ENCODE data around the gene PPP4R1.

Gene PPP4R1

DNA sequence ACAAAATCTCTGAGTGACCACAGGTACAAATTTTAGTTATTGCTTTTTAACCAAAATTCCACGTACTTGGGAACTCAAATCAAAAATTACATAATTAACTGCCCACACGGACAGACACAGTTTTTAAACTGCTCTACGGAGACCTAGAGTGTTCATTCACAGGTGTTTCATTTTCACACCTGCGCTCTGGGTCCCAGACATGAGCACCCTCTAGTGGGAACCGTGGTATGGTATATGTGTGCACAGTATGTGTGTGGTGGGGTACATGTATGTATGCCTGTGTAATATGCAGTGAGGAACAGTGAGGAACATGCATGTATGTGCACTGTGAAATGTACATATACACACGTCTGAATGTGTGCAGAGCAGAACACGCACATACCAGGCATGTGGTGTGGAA is 65.0 kb downstream of the PPP4R1 start:
- no peak for DNase-seq (ENCODE audit: low spot score)
- TF ChIP-seq, protein P1, sequence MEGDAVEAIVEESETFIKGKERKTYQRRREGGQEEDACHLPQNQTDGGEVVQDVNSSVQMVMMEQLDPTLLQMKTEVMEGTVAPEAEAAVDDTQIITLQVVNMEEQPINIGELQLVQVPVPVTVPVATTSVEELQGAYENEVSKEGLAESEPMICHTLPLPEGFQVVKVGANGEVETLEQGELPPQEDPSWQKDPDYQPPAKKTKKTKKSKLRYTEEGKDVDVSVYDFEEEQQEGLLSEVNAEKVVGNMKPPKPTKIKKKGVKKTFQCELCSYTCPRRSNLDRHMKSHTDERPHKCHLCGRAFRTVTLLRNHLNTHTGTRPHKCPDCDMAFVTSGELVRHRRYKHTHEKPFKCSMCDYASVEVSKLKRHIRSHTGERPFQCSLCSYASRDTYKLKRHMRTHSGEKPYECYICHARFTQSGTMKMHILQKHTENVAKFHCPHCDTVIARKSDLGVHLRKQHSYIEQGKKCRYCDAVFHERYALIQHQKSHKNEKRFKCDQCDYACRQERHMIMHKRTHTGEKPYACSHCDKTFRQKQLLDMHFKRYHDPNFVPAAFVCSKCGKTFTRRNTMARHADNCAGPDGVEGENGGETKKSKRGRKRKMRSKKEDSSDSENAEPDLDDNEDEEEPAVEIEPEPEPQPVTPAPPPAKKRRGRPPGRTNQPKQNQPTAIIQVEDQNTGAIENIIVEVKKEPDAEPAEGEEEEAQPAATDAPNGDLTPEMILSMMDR (IDR thresholded peaks at IDR 0.05; ENCODE audit: extremely low read depth, missing control alignments) = no peak

DNA sequence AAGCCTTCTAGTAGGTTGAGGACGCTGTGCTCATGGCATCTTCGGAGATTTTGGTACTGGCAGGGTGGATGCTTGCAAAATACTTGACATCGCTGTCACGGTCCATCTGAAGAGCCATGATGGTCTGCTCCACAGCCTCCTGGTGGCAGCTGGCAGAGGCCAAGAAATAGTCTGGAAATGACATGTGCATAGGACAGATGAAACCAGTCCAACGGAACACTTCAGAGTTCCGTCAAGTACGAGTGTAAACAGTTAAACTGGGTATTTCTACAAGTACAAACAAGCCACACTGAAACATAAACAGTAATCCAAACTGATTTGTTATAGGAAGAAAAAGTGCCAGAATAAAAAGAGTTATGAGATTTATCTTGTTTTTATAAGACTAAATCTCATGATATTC is 66.6 kb downstream of the PPP4R1 start:
- TF ChIP-seq, protein P1 (IDR thresholded peaks at IDR 0.05; ENCODE audit: extremely low read depth, missing control alignments) = no peak
- DNase-seq (ENCODE audit: low spot score) = no peak

DNA sequence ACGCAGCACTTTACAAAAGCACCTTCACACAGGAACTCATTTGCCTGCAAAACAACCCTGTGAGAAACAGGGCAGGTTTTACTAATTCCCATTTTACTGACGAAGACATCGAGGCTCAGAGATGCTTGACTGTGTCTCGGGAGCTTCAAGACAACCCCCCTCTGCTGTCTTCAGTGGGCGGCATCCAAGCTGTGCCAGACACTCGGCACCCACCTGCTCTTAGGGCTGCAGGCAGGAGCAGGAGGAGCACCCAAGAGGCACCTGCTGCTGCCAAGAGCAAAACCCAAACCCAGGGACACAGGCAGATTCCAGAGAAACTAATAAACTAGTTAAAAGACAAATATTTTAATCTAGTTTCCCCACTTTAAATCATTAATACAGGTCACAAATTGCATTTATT is 67.9 kb downstream of the PPP4R1 start:
- no peak for DNase-seq (ENCODE audit: low spot score)
- TF ChIP-seq, protein P1 (IDR thresholded peaks at IDR 0.05; ENCODE audit: extremely low read depth, missing control alignments) = no peak

DNA sequence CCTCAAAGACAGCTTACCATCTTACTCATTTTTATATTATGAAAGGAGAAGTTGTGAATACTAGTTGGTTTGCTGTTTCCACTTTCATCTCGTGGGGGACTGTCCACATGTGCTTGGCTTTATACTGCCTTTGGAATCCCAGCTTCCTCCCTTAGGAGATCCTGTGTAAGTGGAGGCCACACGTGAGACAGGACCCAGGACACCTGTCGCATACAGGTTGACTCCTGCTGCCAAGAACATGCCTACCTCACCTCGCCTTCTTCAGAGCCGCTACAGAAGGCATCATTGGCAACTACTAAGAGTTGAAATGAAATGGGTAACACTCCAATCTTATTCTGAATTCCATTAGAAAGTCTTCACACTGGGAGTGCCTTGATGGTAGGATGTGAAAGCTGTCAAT is 69.3 kb downstream of the PPP4R1 start:
- no peak for DNase-seq (ENCODE audit: low spot score)
- TF ChIP-seq, protein P1 (IDR thresholded peaks at IDR 0.05; ENCODE audit: extremely low read depth, missing control alignments) = no peak

DNA sequence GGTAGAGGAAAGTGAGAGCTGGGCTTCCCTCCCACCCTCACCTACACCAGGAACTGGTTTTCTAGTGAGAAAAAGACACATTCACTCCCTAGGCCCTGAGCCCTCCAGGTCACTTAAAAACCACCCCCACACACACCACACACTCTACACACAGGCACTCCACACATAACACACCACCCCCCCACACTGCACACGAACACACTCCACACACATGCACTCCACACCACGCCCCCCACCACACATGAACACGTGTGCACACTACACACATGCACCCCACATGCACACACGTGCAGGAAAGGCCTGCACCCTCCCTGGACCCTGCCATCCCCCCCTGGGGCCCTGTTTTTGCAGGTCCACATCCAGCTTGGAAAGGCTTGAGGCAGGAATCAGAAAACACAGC is 71.4 kb downstream of the PPP4R1 start:
- DNase-seq (ENCODE audit: low spot score) = no peak
- TF ChIP-seq, protein P1 (IDR thresholded peaks at IDR 0.05; ENCODE audit: extremely low read depth, missing control alignments) = no peak

DNA sequence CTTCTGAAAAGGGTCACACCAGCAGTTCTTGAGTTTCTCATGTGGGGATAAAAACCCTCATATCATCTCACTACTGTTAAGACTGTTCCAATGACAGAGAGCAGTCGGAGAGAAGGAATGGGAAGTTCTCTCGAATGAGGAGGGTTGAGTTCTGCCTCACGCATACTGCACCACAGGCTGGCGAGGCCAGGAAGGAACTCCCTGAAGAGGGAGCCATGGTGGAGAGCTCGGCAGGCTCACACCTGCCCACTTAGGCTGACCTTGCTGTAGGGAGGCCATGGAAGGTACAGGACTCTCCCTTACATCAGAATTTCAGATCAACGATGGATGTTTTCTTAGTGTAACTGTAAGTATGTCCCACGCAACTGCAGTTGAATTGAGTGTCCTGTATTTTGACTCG is 74.4 kb downstream of the PPP4R1 start:
- no peak for DNase-seq (ENCODE audit: low spot score)
- TF ChIP-seq, protein P1 (IDR thresholded peaks at IDR 0.05; ENCODE audit: extremely low read depth, missing control alignments) = no peak

DNA sequence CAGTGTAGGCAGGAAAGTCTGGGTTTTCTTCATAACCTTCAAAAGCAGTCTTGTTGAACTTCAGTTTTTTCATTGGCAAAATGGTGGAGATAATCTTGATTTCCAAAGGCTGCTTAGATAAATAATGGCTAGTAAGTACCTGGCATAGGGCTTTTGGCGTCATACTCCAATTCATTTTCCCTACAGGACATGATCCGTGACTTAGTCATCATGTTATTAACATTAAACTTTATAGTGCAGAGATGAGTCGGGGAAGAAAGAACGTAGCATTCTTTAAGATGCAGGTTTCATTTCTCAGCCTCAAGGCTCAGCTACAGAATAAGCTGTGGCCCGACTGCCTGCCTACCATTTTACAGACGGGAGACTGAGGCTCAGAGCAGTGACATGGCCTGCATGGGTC is 75.1 kb downstream of the PPP4R1 start:
- DNase-seq (ENCODE audit: low spot score) = no peak
- TF ChIP-seq, protein P1 (IDR thresholded peaks at IDR 0.05; ENCODE audit: extremely low read depth, missing control alignments) = no peak
